Skeletal muscle satellite cell (primary cell): ENCODE measurements around the gene NLRP3. TPM values are rescaled to one million over a fixed set of nuclear protein-coding genes. Genes with fewer than 3 reads are reported as not detected.
"Not testable (repeated sequence)": the region's sequence is repeated elsewhere in the genome, so short reads cannot be mapped to it uniquely, and the experiment has no call there.

Source experiments
- H3K27me3 ChIP-seq: 2 replicates; pipeline ENCODE4 v1.7.0; 2013; ENCODE audit warnings: low read length; ENCODE audit not compliant: control insufficient read depth, insufficient read depth
- H3K36me3 ChIP-seq: 2 replicates; pipeline ENCODE4 v1.7.0; 2013; ENCODE audit warnings: mild to moderate bottlenecking, control low read depth, low read length; ENCODE audit not compliant: insufficient read depth
- H3K4me1 ChIP-seq: 2 replicates; pipeline ENCODE4 v1.7.0; 2013; ENCODE audit warnings: low read length; ENCODE audit not compliant: control insufficient read depth, insufficient read depth
- H3K4me2 ChIP-seq: 2 replicates; pipeline ENCODE4 v1.7.0; 2013; ENCODE audit warnings: mild to moderate bottlenecking, low read length
- H3K4me3 ChIP-seq: 2 replicates; pipeline ENCODE4 v1.7.0; 2013; ENCODE audit warnings: low read length
- H3K9ac ChIP-seq: 2 replicates; pipeline ENCODE4 v1.7.0; 2013; ENCODE audit warnings: mild to moderate bottlenecking, low read depth, low read length, moderate library complexity
- H3K9me3 ChIP-seq: replicated peaks from 2 replicates; pipeline ENCODE4 v1.7.0; 2013; ENCODE audit warnings: mild to moderate bottlenecking, control low read depth, low read length
- total RNA-seq: library from RNA; depleted of rRNA; stranded (reverse); fragments of >200 nt; gene quantifications from 2 replicates; pipeline ENCODE4 v1.2.3, GENCODE V29; 2012; rRNA removed

NLRP3 gene
- total RNA-seq, result not detected in 2 replicates

GRCh38 chr1:247415423-247416361 lies at the start of gene NLRP3:
NLRP3 (plus strand) TSS chr1:247416173; CDS start chr1:247418801, 2,628 bp downstream.
- peaks cover 5% of the 10 kb centered on the region for H3K9me3 ChIP-seq
- no peak within 1 kb of the TSS for H3K4me2 ChIP-seq
- no peaks in the 10 kb centered on the region for H3K27me3 ChIP-seq
- no peaks in the 10 kb centered on the region for H3K4me1 ChIP-seq
- no peak within 1 kb of the TSS for H3K9ac ChIP-seq
- no peak within 1 kb of the TSS for H3K4me3 ChIP-seq
- H3K36me3 ChIP-seq, result no peaks in the 10 kb centered on the region

DNA sequence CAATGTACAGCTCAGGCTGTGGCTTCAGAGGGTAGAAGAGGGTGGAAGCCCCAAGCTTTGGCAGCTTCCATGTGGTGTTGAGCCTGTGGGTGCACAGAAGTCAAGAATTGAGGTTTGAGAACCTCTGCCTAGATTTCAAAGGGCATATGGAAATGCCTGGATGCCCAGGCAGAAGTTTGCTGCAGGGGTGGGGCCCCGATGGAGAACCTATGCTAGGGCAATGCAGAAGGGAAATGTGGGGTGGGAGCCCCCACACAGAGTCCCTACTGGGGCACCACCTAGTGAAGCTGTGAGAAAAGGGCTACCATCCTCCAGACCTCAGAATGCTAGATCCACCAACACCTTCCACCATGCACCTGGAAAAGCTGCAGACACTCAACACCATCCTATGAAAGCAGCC lies 49.6 kb upstream of the NLRP3 start:
- H3K9ac ChIP-seq, H3K9me3 ChIP-seq, H3K27me3 ChIP-seq, H3K36me3 ChIP-seq, H3K4me1 ChIP-seq, H3K4me3 ChIP-seq, H3K4me2 ChIP-seq: not testable (repeated sequence)

DNA sequence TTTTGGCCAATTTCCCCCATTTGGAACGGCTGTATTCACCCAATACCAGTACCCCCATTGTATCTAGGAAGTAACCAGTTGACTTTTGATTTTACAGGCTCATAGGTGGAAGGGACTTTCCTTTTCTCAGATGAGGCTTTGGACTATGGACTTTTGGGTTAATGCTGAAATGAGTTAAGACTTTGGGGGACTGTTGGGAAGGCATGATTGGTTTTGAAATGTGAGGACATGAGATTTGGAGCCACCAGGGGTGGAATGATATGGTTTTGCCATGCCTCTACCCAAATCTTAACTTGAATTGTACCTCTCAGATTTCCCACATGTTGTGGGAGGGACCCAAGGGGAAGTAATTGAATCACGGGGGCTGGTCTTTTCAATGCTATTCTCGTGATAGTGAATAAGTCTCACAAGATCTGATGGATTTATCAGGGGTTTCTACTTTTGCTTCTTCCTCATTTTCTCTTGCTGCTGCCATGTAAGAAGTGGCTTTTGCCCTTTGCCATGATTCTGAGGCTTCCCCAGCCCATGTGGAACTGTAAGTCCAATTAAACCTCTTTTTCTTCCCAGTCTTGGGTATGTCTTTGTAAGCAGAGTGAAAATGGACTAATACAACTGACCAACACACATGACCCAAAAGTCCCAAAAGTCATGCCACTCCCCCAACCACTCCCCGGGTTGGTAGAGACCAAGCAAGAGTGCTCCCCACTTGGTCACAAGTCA lies 48.9 kb upstream of the NLRP3 start:
- Histone ChIP-seq H3K9me3 (no peaks in the 10 kb centered on the region), H3K36me3 (no peaks in the 10 kb centered on the region), H3K4me3 (no peak overlapping the region), H3K4me2 (no peak overlapping the region), H3K27me3 (no peaks in the 10 kb centered on the region), H3K9ac (no peak overlapping the region), H3K4me1 (no peaks in the 10 kb centered on the region)

- Histone ChIP-seq H3K4me3 (no peak overlapping the region), H3K4me2 (no peak overlapping the region), H3K36me3 (no peaks in the 10 kb centered on the region), H3K9me3 (no peaks in the 10 kb centered on the region), H3K9ac (no peak overlapping the region), H3K27me3 (no peaks in the 10 kb centered on the region), H3K4me1 (no peaks in the 10 kb centered on the region)
Observed at GRCh38 chr1:247367786-247368422, 48.1 kb upstream of the NLRP3 start.

DNA sequence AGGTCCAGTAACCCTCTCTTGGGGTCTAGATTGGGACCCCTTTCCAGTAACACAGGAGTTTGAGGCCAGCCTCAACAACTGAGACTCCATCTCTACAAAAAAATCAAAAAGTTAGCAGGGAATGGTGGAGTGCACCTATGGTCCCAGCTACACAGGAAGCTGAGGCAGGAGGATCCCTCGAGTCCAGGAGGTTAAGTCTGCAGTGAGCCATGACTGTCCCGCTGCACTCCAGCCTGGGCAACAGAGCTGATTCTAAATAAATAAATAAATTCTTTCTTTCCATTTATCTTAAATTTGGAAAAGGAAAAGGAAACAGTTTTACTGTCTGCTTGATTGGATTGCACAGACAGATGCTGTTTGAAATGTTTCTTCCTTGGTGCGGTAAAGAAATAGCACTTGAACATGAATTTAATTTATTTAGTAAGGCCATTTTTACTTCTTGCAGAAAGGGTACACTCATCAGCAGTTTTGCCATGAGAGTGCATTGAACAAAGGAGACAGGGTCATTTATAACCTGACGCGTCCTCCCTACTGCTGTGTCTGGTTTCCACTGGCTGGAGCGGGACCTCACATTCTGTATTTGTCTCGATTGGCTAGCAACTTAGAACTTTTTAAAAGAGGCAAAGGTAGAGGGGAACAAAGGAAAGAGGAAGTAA lies 47.4 kb upstream of the NLRP3 start:
- no peaks in the 10 kb centered on the region for H3K9me3 ChIP-seq
- no peak overlapping the region for H3K9ac ChIP-seq
- H3K4me3 ChIP-seq, result no peak overlapping the region
- no peaks in the 10 kb centered on the region for H3K27me3 ChIP-seq
- no peak overlapping the region for H3K4me2 ChIP-seq
- no peaks in the 10 kb centered on the region for H3K4me1 ChIP-seq
- no peaks in the 10 kb centered on the region for H3K36me3 ChIP-seq

GRCh38 chr1:247370786-247371732 lies 44.9 kb upstream of the NLRP3 start:
- H3K4me2 ChIP-seq, result no peak overlapping the region

GRCh38 chr1:247371801-247372259 lies 44.1 kb upstream of the NLRP3 start:
- H3K9ac ChIP-seq, result no peak overlapping the region
- no peaks in the 10 kb centered on the region for H3K4me1 ChIP-seq
- no peaks in the 10 kb centered on the region for H3K9me3 ChIP-seq
- no peak overlapping the region for H3K4me2 ChIP-seq
- H3K4me3 ChIP-seq, result no peak overlapping the region
- H3K27me3 ChIP-seq, result no peaks in the 10 kb centered on the region
- no peaks in the 10 kb centered on the region for H3K36me3 ChIP-seq

More at GRCh38 chr1:247370786-247371732, 44.9 kb upstream of the NLRP3 start:
- no peak overlapping the region for H3K4me3 ChIP-seq
- no peak overlapping the region for H3K9ac ChIP-seq
- H3K9me3 ChIP-seq, result no peaks in the 10 kb centered on the region
- no peaks in the 10 kb centered on the region for H3K27me3 ChIP-seq
- H3K4me1 ChIP-seq, result no peaks in the 10 kb centered on the region
- no peaks in the 10 kb centered on the region for H3K36me3 ChIP-seq

DNA sequence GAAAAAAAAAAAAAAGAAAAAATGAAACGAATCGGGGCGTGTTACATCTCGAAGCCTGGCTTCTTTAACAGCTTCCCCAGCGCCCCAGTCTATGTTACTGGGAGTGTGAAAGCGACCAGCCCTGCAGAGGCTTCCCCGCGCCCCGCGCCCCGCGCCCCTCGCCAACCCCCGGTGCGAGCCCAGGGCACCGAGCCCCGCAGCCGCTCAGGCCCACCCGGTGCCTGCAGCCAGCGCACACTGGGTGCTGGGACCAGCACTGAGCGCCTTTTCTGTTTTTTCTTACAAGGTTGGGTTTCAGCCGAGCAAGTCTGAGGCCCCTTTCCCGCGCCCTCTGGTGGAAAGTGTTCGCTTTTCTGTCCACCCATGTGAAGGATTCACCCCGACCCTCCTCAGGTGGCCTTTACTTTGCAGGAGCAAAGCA lies 42.2 kb upstream of the NLRP3 start:
- Histone ChIP-seq H3K4me2 (no peak overlapping the region), H3K36me3 (no peaks in the 10 kb centered on the region), H3K4me3 (peak overlapping the region; percentile 44), H3K9ac (no peak overlapping the region), H3K4me1 (no peaks in the 10 kb centered on the region), H3K9me3 (no peaks in the 10 kb centered on the region), H3K27me3 (no peaks in the 10 kb centered on the region)

GRCh38 chr1:247374651-247375334 lies 41.2 kb upstream of the NLRP3 start:
- not testable (repeated sequence) for H3K4me1 ChIP-seq, H3K4me2 ChIP-seq, H3K9ac ChIP-seq, H3K36me3 ChIP-seq, H3K27me3 ChIP-seq, H3K4me3 ChIP-seq, H3K9me3 ChIP-seq

GRCh38 chr1:247375747-247376146 lies 40.2 kb upstream of the NLRP3 start:
- Histone ChIP-seq H3K36me3 (no peaks in the 10 kb centered on the region), H3K9me3 (no peaks in the 10 kb centered on the region), H3K4me1 (no peaks in the 10 kb centered on the region), H3K4me3 (no peak overlapping the region), H3K27me3 (no peaks in the 10 kb centered on the region), H3K4me2 (no peak overlapping the region), H3K9ac (no peak overlapping the region)
